ENCODE results near the gene LRP1B. TPM values are rescaled to one million over a fixed set of nuclear protein-coding genes. Genes with fewer than 3 reads are reported as not detected.

Gene LRP1B
- total and polyA plus RNA-seq, 8 donors: 0.03 to 1.6 (median 0.84) TPM

DNA sequence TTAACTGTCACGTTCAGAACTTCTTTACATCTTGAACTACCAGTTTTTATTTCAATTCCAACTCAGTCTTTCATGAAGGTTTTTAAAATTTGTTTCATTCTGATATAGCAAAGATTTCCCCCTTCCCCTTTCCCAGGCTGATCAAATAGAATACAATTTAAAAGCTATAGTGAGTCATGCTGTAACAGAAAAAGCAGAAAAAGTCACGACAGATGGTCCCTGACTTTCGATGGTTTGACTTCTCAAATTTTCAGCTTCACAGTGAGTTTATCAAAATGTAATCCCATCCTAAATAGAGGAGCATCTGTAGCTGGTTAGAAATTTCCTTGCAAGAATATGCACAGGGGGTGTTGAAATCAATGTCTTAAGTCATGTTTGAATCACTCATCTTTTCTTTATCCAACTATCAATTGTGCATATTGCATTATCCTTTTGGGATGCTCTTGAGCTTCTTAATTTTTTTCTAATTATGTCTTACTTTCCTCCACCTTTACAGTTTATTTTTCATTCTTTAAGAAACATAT is 500.3 kb downstream of the LRP1B start:
- H3K4me1 ChIP-seq: no peaks in the 10 kb centered on the region
- no peak overlapping the region for H3K27ac ChIP-seq
- TF ChIP-seq, protein P1, sequence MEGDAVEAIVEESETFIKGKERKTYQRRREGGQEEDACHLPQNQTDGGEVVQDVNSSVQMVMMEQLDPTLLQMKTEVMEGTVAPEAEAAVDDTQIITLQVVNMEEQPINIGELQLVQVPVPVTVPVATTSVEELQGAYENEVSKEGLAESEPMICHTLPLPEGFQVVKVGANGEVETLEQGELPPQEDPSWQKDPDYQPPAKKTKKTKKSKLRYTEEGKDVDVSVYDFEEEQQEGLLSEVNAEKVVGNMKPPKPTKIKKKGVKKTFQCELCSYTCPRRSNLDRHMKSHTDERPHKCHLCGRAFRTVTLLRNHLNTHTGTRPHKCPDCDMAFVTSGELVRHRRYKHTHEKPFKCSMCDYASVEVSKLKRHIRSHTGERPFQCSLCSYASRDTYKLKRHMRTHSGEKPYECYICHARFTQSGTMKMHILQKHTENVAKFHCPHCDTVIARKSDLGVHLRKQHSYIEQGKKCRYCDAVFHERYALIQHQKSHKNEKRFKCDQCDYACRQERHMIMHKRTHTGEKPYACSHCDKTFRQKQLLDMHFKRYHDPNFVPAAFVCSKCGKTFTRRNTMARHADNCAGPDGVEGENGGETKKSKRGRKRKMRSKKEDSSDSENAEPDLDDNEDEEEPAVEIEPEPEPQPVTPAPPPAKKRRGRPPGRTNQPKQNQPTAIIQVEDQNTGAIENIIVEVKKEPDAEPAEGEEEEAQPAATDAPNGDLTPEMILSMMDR (IDR thresholded peaks at IDR 0.05): no peak
- DNase-seq (no peak), ATAC-seq (no peak)
- intact Hi-C loops (cut with DNase I): no loop called here
- H3K4me3 ChIP-seq: no peak overlapping the region
- H3K9me3 ChIP-seq: no peaks in the 10 kb centered on the region
- no peaks in the 10 kb centered on the region for H3K36me3 ChIP-seq
- H3K27me3 ChIP-seq: no peaks in the 10 kb centered on the region

DNA sequence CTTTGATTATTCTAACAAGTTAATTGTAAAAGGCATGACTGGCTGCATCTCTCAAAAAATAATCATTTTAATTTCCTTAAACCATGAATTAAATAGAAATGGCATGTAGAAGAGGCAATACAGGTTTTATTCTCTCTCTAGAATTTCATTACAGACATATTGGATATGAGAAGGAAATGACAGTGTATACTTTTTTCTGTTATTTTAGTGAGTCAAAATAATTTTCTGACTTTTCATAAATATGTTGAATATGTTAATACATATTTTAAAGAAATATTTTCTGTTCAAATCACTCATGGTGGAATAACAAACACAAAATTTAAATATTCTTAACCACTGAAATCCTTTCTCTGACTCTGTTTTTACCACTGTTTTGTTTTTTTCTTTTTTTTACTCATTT is 510.4 kb downstream of the LRP1B start:
- no peaks in the 10 kb centered on the region for H3K27me3 ChIP-seq
- intact Hi-C loops (cut with DNase I): no loop called here
- TF ChIP-seq, protein P1 (IDR thresholded peaks at IDR 0.05): no peak
- no peaks in the 10 kb centered on the region for H3K36me3 ChIP-seq
- H3K27ac ChIP-seq: no peak overlapping the region
- ATAC-seq: no peak
- DNase-seq: no peak
- H3K4me1 ChIP-seq: no peaks in the 10 kb centered on the region
- no peak overlapping the region for H3K4me3 ChIP-seq
- no peaks in the 10 kb centered on the region for H3K9me3 ChIP-seq

GRCh38 chr2:141618457-141618856 is 512.4 kb downstream of the LRP1B start:
- no peaks in the 10 kb centered on the region for H3K27me3 ChIP-seq
- no peak overlapping the region for H3K27ac ChIP-seq
- H3K4me3 ChIP-seq: no peak overlapping the region
- H3K36me3 ChIP-seq: no peaks in the 10 kb centered on the region
- TF ChIP-seq, protein P1 (IDR thresholded peaks at IDR 0.05): no peak
- ATAC-seq (no peak), DNase-seq (no peak)
- intact Hi-C loops (cut with DNase I): no loop called here
- H3K9me3 ChIP-seq: no peaks in the 10 kb centered on the region
- no peaks in the 10 kb centered on the region for H3K4me1 ChIP-seq

GRCh38 chr2:141611981-141612380 is 518.8 kb downstream of the LRP1B start:
- no peak for ATAC-seq
- Histone ChIP-seq H3K36me3 (no peaks in the 10 kb centered on the region), H3K4me3 (no peak overlapping the region), H3K9me3 (no peaks in the 10 kb centered on the region), H3K4me1 (no peaks in the 10 kb centered on the region), H3K27ac (no peak overlapping the region), H3K27me3 (no peaks in the 10 kb centered on the region)
- TF ChIP-seq, protein P1 (IDR thresholded peaks at IDR 0.05): no peak
- DNase-seq: no peak
- intact Hi-C loops (cut with DNase I): no loop called here

- Histone ChIP-seq H3K27ac (no peak overlapping the region), H3K36me3 (no peaks in the 10 kb centered on the region), H3K4me3 (no peak overlapping the region), H3K27me3 (no peaks in the 10 kb centered on the region), H3K4me1 (no peaks in the 10 kb centered on the region), H3K9me3 (no peaks in the 10 kb centered on the region)
- TF ChIP-seq, protein P1 (IDR thresholded peaks at IDR 0.05): no peak
- intact Hi-C loops (cut with DNase I): no loop called here
- ATAC-seq (no peak), DNase-seq (no peak)
Measured at GRCh38 chr2:141611176-141611571, 519.6 kb downstream of the LRP1B start.

Data from left lung (tissue), 10 donors.